ENCODE data around the gene ABLIM2.

DNA sequence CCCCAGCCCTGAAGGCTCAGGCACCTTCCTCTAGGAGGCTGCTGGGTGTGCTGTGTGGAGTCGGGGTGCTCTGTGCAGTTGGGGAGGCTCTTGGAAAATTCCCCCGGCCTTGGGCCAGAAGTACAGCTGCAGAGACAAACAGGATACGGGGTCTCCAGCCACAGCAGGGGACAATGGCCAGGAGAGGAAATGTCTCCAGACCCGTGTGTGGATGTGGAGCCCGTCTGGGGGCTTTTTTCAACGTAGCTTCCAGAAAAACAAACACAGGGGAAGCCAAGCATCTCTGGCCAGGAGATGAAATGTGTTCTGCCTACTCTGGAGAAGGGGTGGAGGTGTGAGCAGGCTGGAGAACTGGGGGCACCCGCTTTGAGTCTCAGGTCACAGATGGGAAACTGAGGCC lies 36.8 kb upstream of the ABLIM2 start:
- TF ChIP-seq EZH2 (conservative IDR thresholded peaks at IDR 0.05; ENCODE audit: low read depth, low read length) (no peak), HCFC1 (IDR thresholded peaks at IDR 0.05; ENCODE audit: low read depth, low read length) (no peak), DNMT3B (CRISPR knock-in tag; conservative IDR thresholded peaks at IDR 0.05) (no peak), ZNF691 (CRISPR knock-in tag; IDR thresholded peaks at IDR 0.05; ENCODE audit: borderline replicate concordance, low read depth) (no peak), YY1 (IDR thresholded peaks at IDR 0.05; ENCODE audit: insufficient read depth, insufficient replicate concordance, low read depth, low read length) (no peak), FOXJ3 (CRISPR knock-in tag; IDR thresholded peaks at IDR 0.05; ENCODE audit: borderline replicate concordance) (no peak)
- TF ChIP-seq, protein P1, sequence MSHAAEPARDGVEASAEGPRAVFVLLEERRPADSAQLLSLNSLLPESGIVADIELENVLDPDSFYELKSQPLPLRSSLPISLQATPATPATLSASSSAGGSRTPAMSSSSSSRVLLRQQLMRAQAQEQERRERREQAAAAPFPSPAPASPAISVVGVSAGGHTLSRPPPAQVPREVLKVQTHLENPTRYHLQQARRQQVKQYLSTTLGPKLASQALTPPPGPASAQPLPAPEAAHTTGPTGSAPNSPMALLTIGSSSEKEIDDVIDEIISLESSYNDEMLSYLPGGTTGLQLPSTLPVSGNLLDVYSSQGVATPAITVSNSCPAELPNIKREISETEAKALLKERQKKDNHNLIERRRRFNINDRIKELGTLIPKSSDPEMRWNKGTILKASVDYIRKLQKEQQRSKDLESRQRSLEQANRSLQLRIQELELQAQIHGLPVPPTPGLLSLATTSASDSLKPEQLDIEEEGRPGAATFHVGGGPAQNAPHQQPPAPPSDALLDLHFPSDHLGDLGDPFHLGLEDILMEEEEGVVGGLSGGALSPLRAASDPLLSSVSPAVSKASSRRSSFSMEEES (CRISPR knock-in tag; IDR thresholded peaks at IDR 0.05) = no peak

All from HepG2 (cell line).